Measurements from ENCODE around the gene ZNF827. TPM values are rescaled to one million over a fixed set of nuclear protein-coding genes. Genes with fewer than 3 reads are reported as not detected.

The ZNF827 gene
- total and polyA plus RNA-seq, 2 of the 8 experiments (the other 6 are each of a cell fraction or from before 2014, with no cell fraction given), result 25.3 to 26.2 TPM

GRCh38 chr4:145830699-145831098, 107.9 kb downstream of the ZNF827 start:
- H3K79me1 ChIP-seq (ENCODE audit: low read depth, low read length), result no peaks in the 10 kb centered on the region
- no peak for DNase-seq (ENCODE audit: low read depth in 1 of 2, low spot score in 2 of 2)
- CTCF ChIA-PET (ENCODE audit: partially characterized antibody), result no interaction called here
- POLR2A ChIA-PET (ENCODE audit: partially characterized antibody), result no interaction called here
- H3K4me1 ChIP-seq (replicated peaks in 1 of 4; ENCODE audit: control insufficient read depth in 3 of 4, insufficient read depth in 4 of 4, low read length in 3 of 4), result peaks cover 0 to 8% (median 2%) of the 10 kb centered on the region in 4 experiments; a peak in 3 of 7 replicates
- no peak overlapping the region for H2BK120ac ChIP-seq (replicated peaks; ENCODE audit: low read depth, low read length)
- TF ChIP-seq GTF2F1 (IDR thresholded peaks at IDR 0.05; ENCODE audit: borderline replicate concordance, low read depth, low read length) (no peak), CHD2 (IDR thresholded peaks at IDR 0.05; ENCODE audit: low read length) (no peak), POU5F1 (IDR thresholded peaks at IDR 0.05; ENCODE audit: low read depth, low read length) (no peak), EZH2 (IDR thresholded peaks at IDR 0.05; ENCODE audit: low read depth, low read length, severe bottlenecking) (no peak)
- H3K9ac ChIP-seq (replicated peaks in 1 of 4; ENCODE audit: extremely low read depth in 1 of 4, low read depth in 3 of 4, low read length in 3 of 4), result peak overlapping the region in 1 of 4 experiments; percentile 34; a peak in 1 of 7 replicates
- H3K18ac ChIP-seq (ENCODE audit: extremely low read depth, low read length), result no peak overlapping the region; the same call in 1 of the 2 replicates
- H3K36me3 ChIP-seq (ENCODE audit: control insufficient read depth in 2 of 4, insufficient read depth in 4 of 4, low read length in 3 of 4), result peaks cover 0 to 3% (median 1%) of the 10 kb centered on the region in 4 experiments; a peak in 1 of 8 replicates
- no peak overlapping the region for H3K14ac ChIP-seq (ENCODE audit: insufficient read length)
- H2BK15ac ChIP-seq (ENCODE audit: low read length), result no peak overlapping the region
- H3K23ac ChIP-seq (ENCODE audit: insufficient read length), result no peak overlapping the region
- H2AK5ac ChIP-seq (ENCODE audit: low read depth, low read length), result no peak overlapping the region
- H3K27me3 ChIP-seq (replicated peaks in 1 of 4; ENCODE audit: control insufficient read depth in 3 of 4, extremely low read depth in 1 of 4, insufficient read depth in 3 of 4, low read length in 3 of 4), result no peaks in the 10 kb centered on the region
- no peaks in the 10 kb centered on the region for H3K79me2 ChIP-seq (ENCODE audit: control insufficient read depth in 1 of 2, insufficient read depth in 2 of 2, low read length in 2 of 2)
- H4K20me1 ChIP-seq (replicated peaks in 1 of 2; ENCODE audit: control insufficient read depth in 1 of 2, insufficient read depth in 2 of 2, low read length in 2 of 2), result no peaks in the 10 kb centered on the region
- no peak overlapping the region for H3K4me3 ChIP-seq (ENCODE audit: extremely low read depth in 1 of 4, insufficient read depth in 2 of 4, low read depth in 3 of 4, low read length in 4 of 4)
- H2BK20ac ChIP-seq (ENCODE audit: low read length), result no peak overlapping the region
- no peak overlapping the region for H3K4me2 ChIP-seq (ENCODE audit: insufficient read depth in 1 of 2, low read depth in 2 of 2, low read length in 2 of 2)
- H3K56ac ChIP-seq (replicated peaks; ENCODE audit: insufficient read length, low read depth, low read length), result no peak overlapping the region
- peaks cover 0 to 2% of the 10 kb centered on the region in 2 experiments; a peak in 1 of 4 replicates for H3K9me3 ChIP-seq (ENCODE audit: insufficient read depth in 2 of 2, low read depth in 1 of 2, low read length in 1 of 2)
- H2BK12ac ChIP-seq (ENCODE audit: low read depth, low read length), result no peak overlapping the region
- H4K91ac ChIP-seq (replicated peaks; ENCODE audit: insufficient read length, low read length), result no peak overlapping the region
- WGBS, 2 experiments (ENCODE audit: extremely low coverage in 1 of 2, insufficient coverage in 1 of 2, insufficient read length in 1 of 2, insufficient replicate concordance in 2 of 2, low coverage in 1 of 2, low lambda C conversion rate in 2 of 2, missing lambda C conversion rate in 1 of 2), result 82% methylated on average over 3 of the region's 3 CpGs; no CpG with 5 or more reads in 1 of the 2 experiments
- no peak overlapping the region for H4K8ac ChIP-seq (ENCODE audit: extremely low read depth, insufficient read depth, low read length)
- no peak overlapping the region for H2AFZ ChIP-seq (ENCODE audit: low read length)
- H4K5ac ChIP-seq (ENCODE audit: insufficient read length, low read depth, low read length), result no peak overlapping the region
- H3K23me2 ChIP-seq (ENCODE audit: low read depth, low read length), result no peaks in the 10 kb centered on the region
- H3K4ac ChIP-seq (replicated peaks; ENCODE audit: insufficient read length, low read depth, low read length), result no peak overlapping the region
- H3K27ac ChIP-seq (ENCODE audit: low read depth, low read length), result no peak overlapping the region
- H2BK5ac ChIP-seq (ENCODE audit: low read depth, low read length), result 0 out of 2 replicates have a peak overlapping the region, but pooled peaks have one; percentile 76
- FAIRE-seq, result peak; percentile 7

Measured in H1 (cell line).